Common myeloid progenitor, CD34-positive (primary cell): Measurements from ENCODE around the gene TRPC3.

Experiments
- CTCF ChIA-PET: fragments of 350-600 bp; sonication (Branson Sonifier 250); formaldehyde crosslinking; loops from one replicate; lab custom pipeline; 2021; ENCODE audit warnings: antibody characterized with exemption; lab: Charles Lee
- POLR2A ChIA-PET: fragments of 350-600 bp; sonication (Branson Sonifier 250); formaldehyde crosslinking; loops from one replicate; lab custom pipeline; 2021; ENCODE audit warnings: antibody characterized with exemption; lab: Charles Lee
- DNase-seq, 3 donors: peaks; one replicate each; pipeline versions ENCODE4 v3.0.0 to v3.0.0-alpha.2; 2013
- H3K27ac ChIP-seq, 2 experiments: 1 replicate in 1 of 2; 2 replicates in 1 of 2; pipeline ENCODE4 v1.7.0; 2013; ENCODE audit warnings: inconsistent platforms in 2 of 2, low read length in 2 of 2, mild to moderate bottlenecking in 2 of 2, low read depth in 1 of 2, moderate library complexity in 1 of 2; ENCODE audit not compliant: severe bottlenecking in 2 of 2, insufficient read depth in 1 of 2, poor library complexity in 1 of 2
- H3K27me3 ChIP-seq, 5 experiments: replicated peaks in 2 of 5; 1 replicate in 3 of 5; 2 replicates in 2 of 5; pipeline versions ENCODE4 v1.6.1 to v1.7.0; 2013; ENCODE audit warnings: low read length in 4 of 5, mild to moderate bottlenecking in 2 of 5, moderate library complexity in 2 of 5, inconsistent platforms in 1 of 5; ENCODE audit not compliant: insufficient read depth in 5 of 5, control insufficient read depth in 4 of 5
- H3K36me3 ChIP-seq, 4 experiments: 1 replicate in 2 of 4; 2 replicates in 2 of 4; pipeline versions ENCODE4 v1.6.1 to v1.7.0; 2013; ENCODE audit warnings: low read length in 3 of 4, control low read depth in 1 of 4, mild to moderate bottlenecking in 1 of 4; ENCODE audit not compliant: control insufficient read depth in 4 of 4, insufficient read depth in 4 of 4
- H3K4me1 ChIP-seq, 4 experiments: 1 replicate in 3 of 4; 2 replicates in 1 of 4; pipeline versions ENCODE4 v1.6.1 to v1.7.1; 2013; ENCODE audit warnings: low read length in 3 of 4, mild to moderate bottlenecking in 3 of 4, control low read depth in 1 of 4, inconsistent platforms in 1 of 4, moderate library complexity in 1 of 4; ENCODE audit not compliant: control insufficient read depth in 4 of 4, insufficient read depth in 4 of 4; ENCODE audit errors: control extremely low read depth in 1 of 4
- H3K4me3 ChIP-seq, 7 experiments: 1 replicate in 4 of 7; 2 replicates in 3 of 7; pipeline versions ENCODE4 v1.5.1 to v1.7.0; 2013; ENCODE audit warnings: mild to moderate bottlenecking in 7 of 7, low read length in 6 of 7, moderate library complexity in 6 of 7, inconsistent platforms in 2 of 7, low read depth in 2 of 7, control low read depth in 1 of 7; ENCODE audit not compliant: insufficient read depth in 4 of 7, control insufficient read depth in 1 of 7; ENCODE audit errors: extremely low read depth in 1 of 7
- H3K9me3 ChIP-seq, 5 experiments: 1 replicate in 4 of 5; 2 replicates in 1 of 5; pipeline versions ENCODE4 v1.6.1 to v1.7.1; 2013; ENCODE audit warnings: low read length in 4 of 5, mild to moderate bottlenecking in 2 of 5, inconsistent platforms in 1 of 5, low read depth in 1 of 5, moderate library complexity in 1 of 5; ENCODE audit not compliant: control insufficient read depth in 4 of 5, insufficient read depth in 2 of 5; ENCODE audit errors: control extremely low read depth in 1 of 5
- WGBS: methylation state at CpG from one replicate; pipeline ENCODE4 v1.1.5; 2013; ENCODE audit not compliant: insufficient coverage; 5-methylcytosine and 5-hydroxymethylcytosine counted together

Gene TRPC3

GRCh38 chr4:121964958-121965357, 13.1 kb upstream of the TRPC3 start:
- DNase-seq = no peak
- Histone ChIP-seq H3K27ac (no peak overlapping the region), H3K27me3 (peaks cover 0 to 15% (median 2%) of the 10 kb centered on the region in 5 experiments), H3K9me3 (peaks cover 0 to 3% (median 0%) of the 10 kb centered on the region in 5 experiments), H3K4me1 (no peaks in the 10 kb centered on the region), H3K4me3 (no peak overlapping the region), H3K36me3 (no peaks in the 10 kb centered on the region)
- POLR2A ChIA-PET = no interaction called here
- CTCF ChIA-PET = no interaction called here
- WGBS = 100% methylated on average over 1 of the region's 1 CpG

GRCh38 chr4:121960818-121961217, 9.0 kb upstream of the TRPC3 start:
- CTCF ChIA-PET = no interaction called here
- Histone ChIP-seq H3K27ac (no peak overlapping the region), H3K36me3 (no peaks in the 10 kb centered on the region), H3K27me3 (peaks cover 0 to 11% (median 2%) of the 10 kb centered on the region in 5 experiments), H3K9me3 (peaks cover 0 to 3% (median 0%) of the 10 kb centered on the region in 5 experiments), H3K4me3 (no peak overlapping the region), H3K4me1 (no peaks in the 10 kb centered on the region)
- DNase-seq = no peak
- POLR2A ChIA-PET = no interaction called here
- no CpG with 5 or more reads among the region's 1 CpG for WGBS

GRCh38 chr4:121958777-121959176, 6.9 kb upstream of the TRPC3 start:
- H3K27me3 ChIP-seq = peaks cover 0 to 21% (median 3%) of the 10 kb centered on the region in 5 experiments
- H3K4me3 ChIP-seq = no peak overlapping the region
- ChIA-PET CTCF (no interaction called here), POLR2A (no interaction called here)
- H3K4me1 ChIP-seq = no peaks in the 10 kb centered on the region
- DNase-seq = no peak
- H3K27ac ChIP-seq = no peak overlapping the region
- 100% methylated on average over 1 of the region's 2 CpGs for WGBS
- no peaks in the 10 kb centered on the region for H3K36me3 ChIP-seq
- peaks cover 0 to 3% (median 0%) of the 10 kb centered on the region in 5 experiments for H3K9me3 ChIP-seq

GRCh38 chr4:121957266-121957665, 5.4 kb upstream of the TRPC3 start:
- Histone ChIP-seq H3K4me1 (no peaks in the 10 kb centered on the region), H3K27ac (no peak overlapping the region), H3K9me3 (peaks cover 0 to 3% (median 0%) of the 10 kb centered on the region in 5 experiments), H3K36me3 (no peaks in the 10 kb centered on the region), H3K4me3 (no peak overlapping the region), H3K27me3 (peaks cover 6 to 35% (median 11%) of the 10 kb centered on the region in 5 experiments)
- WGBS = 100% methylated on average over 1 of the region's 3 CpGs
- POLR2A ChIA-PET = no interaction called here
- CTCF ChIA-PET = no interaction called here
- no peak for DNase-seq

GRCh38 chr4:121953860-121954259, 2.0 kb upstream of the TRPC3 start:
- Histone ChIP-seq H3K36me3 (no peaks in the 10 kb centered on the region), H3K27me3 (peaks cover 15 to 67% (median 33%) of the 10 kb centered on the region in 5 experiments), H3K4me3 (no peak overlapping the region), H3K9me3 (no peaks in the 10 kb centered on the region), H3K4me1 (peaks cover 0 to 23% (median 17%) of the 10 kb centered on the region in 4 experiments), H3K27ac (no peak overlapping the region)
- CTCF ChIA-PET = interaction anchor here (0.7 to 1.5 kb wide), 2 partner anchors 10 to 53 kb away, joined by 3 read pairs; no protein-coding TSS in a partner anchor
- DNase-seq = no peak
- POLR2A ChIA-PET = no interaction called here

- Histone ChIP-seq H3K27me3 (peaks cover 19 to 79% (median 39%) of the 10 kb centered on the region in 5 experiments), H3K4me1 (peaks cover 0 to 23% (median 17%) of the 10 kb centered on the region in 4 experiments), H3K9me3 (no peaks in the 10 kb centered on the region), H3K4me3 (peak overlapping the region in 2 of 7 experiments; percentile 74 to 79), H3K27ac (no peak overlapping the region), H3K36me3 (no peaks in the 10 kb centered on the region)
- peak in 2 of 3 donors; percentile 27 to 35 for DNase-seq
- 13% methylated on average over 5 of the region's 7 CpGs for WGBS
- CTCF ChIA-PET = interaction anchor here (0.6 kb wide), 1 partner anchor 1460 kb away, joined by 3 read pairs; no protein-coding TSS in a partner anchor
- POLR2A ChIA-PET = no interaction called here
Measured at GRCh38 chr4:121952290-121952689, 430 bp upstream of the TRPC3 start.

GRCh38 chr4:121950680-121951520, 960 bp downstream of the TRPC3 start:
- WGBS = under 1% methylated on average over 62 of the region's 76 CpGs
- Histone ChIP-seq H3K4me1 (peaks cover 0 to 23% (median 17%) of the 10 kb centered on the region in 4 experiments), H3K27me3 (peaks cover 23 to 88% (median 43%) of the 10 kb centered on the region in 5 experiments), H3K9me3 (no peaks in the 10 kb centered on the region), H3K4me3 (peak overlapping the region; percentile 37 to 79 (median 60)), H3K36me3 (no peaks in the 10 kb centered on the region), H3K27ac (no peak overlapping the region)
- ChIA-PET POLR2A (no interaction called here), CTCF (interaction anchor here (2.1 kb wide), 1 partner anchor 10 kb away, joined by 8 read pairs; no protein-coding TSS in a partner anchor)
- peak in 2 of 3 donors; percentile 24 to 41 for DNase-seq
